GM19468 (cell line): ENCODE data around the gene RIC8A.
A peak's percentile ranks its signal among the peaks of the same experiment; 100 is the strongest.
"Not testable (repeated sequence)": the region's sequence is repeated elsewhere in the genome, so short reads cannot be mapped to it uniquely, and the experiment has no call there.

Experiments used
- ATAC-seq: cut with Tn5 transposase; IDR thresholded peaks from one replicate; pipeline ENCODE4 v1.9.1; 2021; ENCODE audit warnings: mild to moderate bottlenecking, moderate library complexity, moderate number of reproducible peaks; ENCODE audit not compliant: unreplicated experiment; ENCODE audit errors: extremely low read depth

The RIC8A gene

DNA sequence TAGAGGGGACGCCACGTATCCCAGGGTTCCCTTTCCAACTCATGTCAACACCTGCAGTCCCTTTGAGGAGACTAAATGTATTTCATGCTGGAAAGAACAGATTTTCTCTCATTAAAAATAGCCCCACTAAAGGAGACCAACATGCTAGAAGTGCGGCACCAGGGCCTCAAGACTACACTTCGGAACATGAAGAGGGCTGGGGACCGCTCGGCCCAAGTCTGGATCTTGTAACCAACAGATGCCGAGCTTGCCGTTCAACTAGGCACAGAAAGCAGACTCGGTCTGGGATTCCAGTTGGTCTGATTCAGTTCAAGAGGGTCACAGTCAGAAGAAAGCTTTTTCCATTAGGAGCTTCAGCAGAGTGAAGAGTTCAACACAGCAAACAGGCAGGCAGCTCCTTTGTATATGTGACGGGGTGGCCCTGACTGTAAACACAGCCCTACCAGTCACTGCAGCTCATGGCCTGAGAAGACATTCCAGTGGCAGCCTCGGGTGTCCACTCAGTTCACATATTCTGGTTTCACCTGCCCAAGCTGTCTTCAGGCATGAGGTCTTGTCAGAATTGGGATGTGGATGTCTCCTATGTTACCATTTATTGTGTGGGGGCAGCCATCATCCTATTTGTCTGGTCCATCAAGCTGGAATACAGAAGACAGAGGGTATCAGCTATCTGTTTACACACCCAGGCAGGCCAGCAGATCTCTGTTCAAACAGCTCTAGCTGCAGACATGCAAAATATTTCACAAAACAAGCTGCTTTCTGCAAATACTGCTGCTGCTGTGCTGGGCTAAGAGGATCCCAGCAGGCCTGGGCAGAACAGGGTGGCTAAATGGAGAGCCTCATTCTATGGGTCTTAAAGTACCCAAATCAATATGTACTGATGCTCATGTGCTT lies 8.8 kb downstream of the RIC8A start:
- no peak for ATAC-seq

- no peak for ATAC-seq
These were observed 10.2 kb downstream of the RIC8A start for GRCh38 chr11:217704-218103.

DNA sequence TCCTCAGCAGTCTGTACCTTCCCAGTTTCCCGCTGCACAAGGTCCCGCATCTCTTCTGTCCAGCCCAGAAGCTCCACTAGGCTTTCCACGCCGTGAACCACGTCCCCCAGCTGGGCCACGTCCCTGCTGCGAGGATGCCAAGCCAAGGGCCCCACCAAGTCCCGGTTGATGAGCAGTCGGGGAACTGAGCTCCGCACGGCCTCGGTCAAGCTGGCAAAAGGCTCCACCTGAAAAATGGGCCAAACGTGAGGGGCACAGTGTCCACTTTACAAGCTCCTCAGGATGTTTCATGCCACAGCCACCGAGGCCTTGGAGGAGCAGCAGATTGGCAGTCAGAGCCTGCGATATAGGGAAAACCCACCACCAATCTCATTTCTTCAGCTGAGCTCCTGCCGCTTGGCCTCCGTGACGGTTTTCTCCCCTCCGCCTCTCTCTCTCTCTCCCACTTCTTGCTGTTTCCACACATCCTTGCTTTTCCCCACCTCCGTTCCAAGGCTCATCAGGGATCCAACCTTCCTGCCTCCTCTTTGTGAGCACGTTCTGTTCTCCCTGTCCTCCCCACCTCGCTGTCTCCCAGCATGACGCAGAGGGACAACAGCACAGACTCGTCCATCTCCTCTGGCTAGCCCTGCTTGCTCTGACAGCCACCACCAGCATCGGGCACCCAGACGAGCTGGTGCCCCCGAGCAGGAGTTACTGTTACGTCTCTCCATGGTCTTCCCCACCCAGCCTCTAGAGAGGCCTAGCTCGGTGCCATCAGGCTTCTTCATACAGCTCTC lies 11.5 kb downstream of the RIC8A start:
- no peak for ATAC-seq

- not testable (repeated sequence) for ATAC-seq
These were observed 13.2 kb downstream of the RIC8A start for GRCh38 chr11:220641-221215.

DNA sequence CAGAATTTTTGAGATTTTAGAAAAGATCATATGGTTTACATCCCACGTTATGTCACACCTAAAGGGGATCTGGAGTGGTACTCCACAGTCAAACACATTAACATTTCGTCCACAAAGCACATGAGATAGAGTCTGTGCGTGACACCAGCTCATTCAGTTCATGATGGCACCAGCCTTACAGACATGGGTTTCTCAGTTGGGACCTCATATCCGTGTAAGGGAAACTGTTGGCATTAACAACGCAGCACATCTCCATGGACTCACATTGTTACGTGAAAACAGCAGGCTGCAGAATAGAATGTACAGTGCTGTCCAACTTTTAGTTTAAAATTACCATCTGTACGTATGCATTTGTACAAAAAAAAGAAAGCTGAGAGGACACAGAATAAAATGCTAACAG lies 14.0 kb downstream of the RIC8A start:
- ATAC-seq = no peak

DNA sequence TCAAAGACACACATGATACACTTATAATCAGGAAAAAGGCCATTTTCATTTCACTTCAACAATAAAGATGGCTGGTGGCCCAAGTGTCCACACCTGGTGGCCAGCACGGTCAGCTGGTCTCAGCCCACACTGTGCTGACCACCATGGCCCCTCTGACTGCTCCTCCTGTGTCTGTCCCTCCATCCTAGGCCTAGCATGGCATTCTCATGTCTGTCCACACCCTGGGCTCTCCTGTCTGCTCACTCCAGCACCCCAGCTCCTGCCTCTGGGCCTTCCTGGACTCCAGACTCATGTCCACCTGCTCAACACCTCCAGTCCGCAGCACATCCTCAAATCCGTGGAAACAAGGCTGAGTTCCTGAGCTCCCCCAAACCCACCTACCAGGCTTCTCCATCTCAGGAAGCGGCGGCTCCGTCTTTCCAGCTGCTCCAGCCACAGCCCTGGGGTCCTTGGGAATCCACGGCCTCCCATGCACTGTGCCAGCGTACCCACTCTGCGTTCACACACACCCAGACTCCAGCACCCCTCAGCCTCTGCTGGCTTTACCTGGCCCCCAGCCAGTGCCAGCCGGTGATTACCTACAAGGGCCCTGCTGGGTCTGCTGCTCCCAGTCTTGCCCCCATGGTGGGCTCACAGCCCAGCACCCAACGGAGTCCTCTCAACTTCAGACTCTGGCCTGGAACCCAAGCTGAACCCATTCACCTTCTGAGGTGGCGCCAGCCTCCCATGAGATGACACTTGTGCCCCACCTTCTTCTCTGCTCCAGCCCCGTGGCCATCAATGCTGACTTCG lies 14.7 kb downstream of the RIC8A start:
- no peak for ATAC-seq

DNA sequence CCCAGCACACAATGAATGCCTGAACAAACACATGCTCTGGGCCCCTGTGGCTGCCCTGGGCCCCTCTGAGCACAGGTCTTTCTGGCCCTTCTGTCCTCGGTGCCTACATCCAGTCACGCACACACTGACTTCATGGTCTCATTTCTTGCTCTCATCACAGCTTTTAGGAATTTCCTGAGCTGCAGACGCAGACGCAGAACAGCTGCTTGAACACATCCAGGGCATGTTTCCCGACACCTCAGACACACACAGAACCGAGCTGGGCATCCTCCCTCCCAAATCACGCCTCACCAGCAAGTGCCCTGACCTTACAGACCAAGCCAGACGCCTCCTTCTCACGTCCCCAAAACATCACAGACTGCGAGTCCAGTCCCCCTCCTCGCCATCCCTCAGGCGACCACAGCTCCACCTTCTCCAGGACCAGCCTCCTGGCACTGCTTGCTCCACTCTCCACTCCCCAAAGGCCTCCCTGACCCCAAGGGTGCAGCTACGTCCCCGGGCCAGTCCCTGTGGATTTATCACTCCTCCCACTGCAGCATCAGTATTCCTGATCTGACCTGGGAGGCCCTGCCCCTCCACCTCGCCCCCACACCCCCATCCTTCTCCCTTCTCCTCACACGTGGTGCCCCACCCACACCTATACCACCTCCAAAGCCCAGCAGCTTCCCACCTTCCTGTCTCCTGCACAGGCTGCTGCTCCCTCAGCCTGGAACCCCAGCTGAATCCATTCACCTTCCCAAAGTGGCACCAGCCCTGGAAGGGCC lies 15.7 kb downstream of the RIC8A start:
- no peak for ATAC-seq

GRCh38 chr11:223884-224283 lies 16.4 kb downstream of the RIC8A start:
- ATAC-seq = no peak

- ATAC-seq = no peak
These were observed 16.9 kb downstream of the RIC8A start for GRCh38 chr11:224424-224823.

GRCh38 chr11:225734-226453 lies 18.4 kb downstream of the RIC8A start:
- ATAC-seq = no peak

- no peak for ATAC-seq
These were observed 20.4 kb downstream of the RIC8A start for GRCh38 chr11:227824-228379.

DNA sequence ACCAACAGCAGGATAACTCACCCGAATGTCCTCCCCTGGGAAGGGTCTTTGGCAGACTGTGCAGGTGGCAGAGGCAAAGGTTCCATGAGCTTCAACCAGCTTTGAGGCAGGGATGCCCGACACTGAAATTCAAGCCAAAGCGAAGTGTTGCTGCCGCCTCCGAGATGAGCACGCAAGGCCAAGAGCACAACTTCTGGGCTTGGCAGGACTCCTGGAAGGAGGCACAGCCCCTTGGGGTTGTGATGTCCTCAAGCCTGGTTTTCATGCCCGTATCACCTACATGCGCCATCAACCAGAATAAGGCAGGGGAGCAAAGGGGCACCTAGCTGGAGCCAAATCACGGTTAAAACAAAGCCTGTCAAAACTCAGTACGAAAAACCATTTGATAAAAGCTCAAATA lies 22.9 kb downstream of the RIC8A start:
- no peak for ATAC-seq

GRCh38 chr11:232783-233565 lies 25.5 kb downstream of the RIC8A start:
- no peak for ATAC-seq

DNA sequence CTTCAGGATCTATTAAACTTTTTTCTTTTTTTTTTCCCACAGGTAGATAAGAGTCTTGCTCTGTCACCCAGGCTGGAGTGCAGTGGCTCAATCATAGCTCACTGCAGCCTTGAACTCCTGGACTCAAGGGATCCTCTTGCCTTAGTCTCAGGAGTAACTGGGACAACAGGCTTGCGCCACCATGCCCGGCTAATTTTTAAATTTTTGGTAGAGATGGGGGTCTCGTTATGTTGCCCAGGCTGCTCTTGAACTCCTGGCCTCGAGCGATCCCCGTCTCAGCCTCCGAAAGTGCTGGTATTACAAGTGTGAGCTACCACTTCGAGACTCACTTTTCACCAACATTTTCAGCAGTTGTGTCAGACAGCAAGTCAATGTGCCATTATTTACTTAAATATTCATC lies 27.7 kb downstream of the RIC8A start:
- ATAC-seq = no peak

GRCh38 chr11:235609-235996 lies 28.1 kb downstream of the RIC8A start:
- ATAC-seq = no peak

DNA sequence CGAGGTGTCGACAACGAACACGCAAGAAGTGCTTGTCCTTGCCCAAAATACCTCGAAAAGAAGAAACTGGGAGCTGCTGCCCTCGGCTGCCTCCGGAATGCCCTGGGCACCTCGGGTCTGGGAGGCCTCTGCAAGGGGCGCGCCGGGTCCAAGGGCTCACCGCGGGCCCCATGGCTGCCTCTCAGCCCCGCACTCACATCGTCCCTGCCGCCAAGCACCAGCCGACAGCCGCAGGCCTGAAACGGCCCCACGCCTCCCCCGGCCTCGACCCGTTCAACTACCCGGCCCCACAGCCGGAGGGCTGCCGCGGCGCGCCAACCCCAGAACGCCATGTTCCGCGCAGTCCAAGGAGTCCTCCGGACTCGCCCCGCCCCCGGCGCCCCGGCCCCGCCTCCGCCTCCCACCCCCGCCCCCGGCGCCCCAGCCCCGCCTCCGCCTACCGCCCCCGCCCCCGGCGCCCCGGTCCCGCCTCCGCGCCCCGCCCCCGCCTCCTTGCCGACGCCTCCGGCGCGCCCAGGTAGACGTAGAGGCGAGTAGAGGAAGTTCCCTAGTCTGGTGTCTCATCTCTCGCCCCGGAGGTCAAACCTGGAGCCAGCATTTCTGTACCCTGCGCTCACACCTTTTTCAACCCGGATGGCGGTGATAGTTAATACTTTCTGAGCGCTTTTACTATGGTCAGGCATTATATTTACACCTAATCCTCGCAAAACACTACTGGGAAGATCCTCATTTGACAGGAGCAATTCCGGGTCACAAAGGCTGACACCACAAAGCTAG lies 28.7 kb downstream of the RIC8A start, which contains the start of gene SIRT3:
Gene SIRT3, minus strand, starts transcription at position 346 of the 777 bp plus-strand sequence. Its CDS starts 14 bp downstream, at position 332.
- ATAC-seq = peak; percentile 26
